ENCODE data around the gene TAPBPL.

Gene TAPBPL

DNA sequence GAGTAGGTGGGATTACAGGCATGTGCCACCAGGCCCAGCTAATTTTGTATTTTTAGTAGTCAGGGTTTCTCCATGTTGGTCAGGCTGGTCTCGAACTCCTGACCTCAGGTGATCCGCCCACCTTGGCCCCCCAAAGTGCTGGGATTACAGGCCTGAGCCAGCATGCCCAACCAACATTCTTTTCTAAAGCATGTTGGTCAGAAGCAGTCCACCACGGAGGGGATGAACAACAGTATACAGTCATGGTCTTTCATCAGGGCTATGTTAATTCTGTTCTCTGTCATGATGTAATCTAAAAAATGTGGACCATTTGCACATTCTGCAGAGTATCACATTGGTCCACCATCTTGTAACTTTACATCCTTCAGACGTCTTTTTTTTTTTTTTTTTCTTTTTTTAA lies 37.6 kb downstream of the TAPBPL start:
- TF ChIP-seq SIN3A (IDR thresholded peaks at IDR 0.05; ENCODE audit: borderline replicate concordance, insufficient read depth, low read length) (no peak), POLR2AphosphoS5 (IDR thresholded peaks at IDR 0.05; ENCODE audit: low read depth, low read length) (no peak), TAF1 (IDR thresholded peaks at IDR 0.05; ENCODE audit: borderline replicate concordance, insufficient read depth, low read length) (no peak), FOXP2 (optimal IDR thresholded peaks at IDR 0.05; ENCODE audit: borderline replicate concordance, extremely low read depth, extremely low read length, insufficient read depth) (no peak)
- TF ChIP-seq, protein P1, sequence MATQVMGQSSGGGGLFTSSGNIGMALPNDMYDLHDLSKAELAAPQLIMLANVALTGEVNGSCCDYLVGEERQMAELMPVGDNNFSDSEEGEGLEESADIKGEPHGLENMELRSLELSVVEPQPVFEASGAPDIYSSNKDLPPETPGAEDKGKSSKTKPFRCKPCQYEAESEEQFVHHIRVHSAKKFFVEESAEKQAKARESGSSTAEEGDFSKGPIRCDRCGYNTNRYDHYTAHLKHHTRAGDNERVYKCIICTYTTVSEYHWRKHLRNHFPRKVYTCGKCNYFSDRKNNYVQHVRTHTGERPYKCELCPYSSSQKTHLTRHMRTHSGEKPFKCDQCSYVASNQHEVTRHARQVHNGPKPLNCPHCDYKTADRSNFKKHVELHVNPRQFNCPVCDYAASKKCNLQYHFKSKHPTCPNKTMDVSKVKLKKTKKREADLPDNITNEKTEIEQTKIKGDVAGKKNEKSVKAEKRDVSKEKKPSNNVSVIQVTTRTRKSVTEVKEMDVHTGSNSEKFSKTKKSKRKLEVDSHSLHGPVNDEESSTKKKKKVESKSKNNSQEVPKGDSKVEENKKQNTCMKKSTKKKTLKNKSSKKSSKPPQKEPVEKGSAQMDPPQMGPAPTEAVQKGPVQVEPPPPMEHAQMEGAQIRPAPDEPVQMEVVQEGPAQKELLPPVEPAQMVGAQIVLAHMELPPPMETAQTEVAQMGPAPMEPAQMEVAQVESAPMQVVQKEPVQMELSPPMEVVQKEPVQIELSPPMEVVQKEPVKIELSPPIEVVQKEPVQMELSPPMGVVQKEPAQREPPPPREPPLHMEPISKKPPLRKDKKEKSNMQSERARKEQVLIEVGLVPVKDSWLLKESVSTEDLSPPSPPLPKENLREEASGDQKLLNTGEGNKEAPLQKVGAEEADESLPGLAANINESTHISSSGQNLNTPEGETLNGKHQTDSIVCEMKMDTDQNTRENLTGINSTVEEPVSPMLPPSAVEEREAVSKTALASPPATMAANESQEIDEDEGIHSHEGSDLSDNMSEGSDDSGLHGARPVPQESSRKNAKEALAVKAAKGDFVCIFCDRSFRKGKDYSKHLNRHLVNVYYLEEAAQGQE (IDR thresholded peaks at IDR 0.05; ENCODE audit: insufficient read depth in 1 of 2, low read depth in 2 of 2, low read length in 2 of 2), result no peak

DNA sequence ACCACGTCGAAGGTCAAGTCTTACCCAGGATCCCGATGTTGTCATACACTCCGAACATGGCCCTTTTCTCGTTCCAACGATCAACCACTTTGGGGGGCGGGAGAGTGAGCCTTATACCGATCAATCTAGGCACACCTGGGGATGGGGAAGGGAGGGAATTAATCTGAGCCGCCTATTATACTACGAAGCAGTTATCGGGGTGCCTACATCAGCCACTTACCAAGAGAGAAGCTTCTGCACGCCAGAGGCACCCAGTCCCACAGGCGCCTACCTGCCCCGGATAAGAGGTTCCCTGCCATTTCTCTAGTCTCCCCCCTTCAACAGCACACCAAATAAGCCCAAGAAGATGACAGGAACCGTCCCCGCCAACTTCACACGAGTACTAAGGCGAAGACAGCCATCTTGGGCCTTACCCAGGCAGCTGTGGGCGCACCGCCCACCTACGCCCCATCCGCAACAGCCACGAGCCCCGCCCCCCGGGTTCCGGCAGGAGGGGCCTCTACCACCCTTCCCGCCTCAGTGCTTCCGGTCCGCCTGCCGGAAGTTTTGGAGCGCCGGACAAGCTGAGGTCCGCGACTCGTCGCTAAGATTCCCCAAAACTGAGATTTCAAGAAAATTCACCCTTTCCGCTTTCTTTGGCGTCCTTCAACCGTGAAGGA lies 41.1 kb downstream of the TAPBPL start, which contains the start of gene MRPL51:
Gene MRPL51, minus strand, starts transcription at position 425 of the 659 bp plus-strand sequence. Its CDS starts 126 bp downstream, at position 299.
- TF ChIP-seq SIN3A (IDR thresholded peaks at IDR 0.05; ENCODE audit: borderline replicate concordance, insufficient read depth, low read length) (no peak), FOXP2 (optimal IDR thresholded peaks at IDR 0.05; ENCODE audit: borderline replicate concordance, extremely low read depth, extremely low read length, insufficient read depth) (peak; percentile 77), POLR2AphosphoS5 (IDR thresholded peaks at IDR 0.05; ENCODE audit: low read depth, low read length) (peak; percentile 68; the same call in 1 of the 2 replicates), TAF1 (IDR thresholded peaks at IDR 0.05; ENCODE audit: borderline replicate concordance, insufficient read depth, low read length) (peak; percentile 30)
- TF ChIP-seq, protein P1 (IDR thresholded peaks at IDR 0.05; ENCODE audit: insufficient read depth in 1 of 2, low read depth in 2 of 2, low read length in 2 of 2), result 0 out of 4 replicates have a peak, but pooled peaks of 1 of the 2 experiments have one; percentile 37

DNA sequence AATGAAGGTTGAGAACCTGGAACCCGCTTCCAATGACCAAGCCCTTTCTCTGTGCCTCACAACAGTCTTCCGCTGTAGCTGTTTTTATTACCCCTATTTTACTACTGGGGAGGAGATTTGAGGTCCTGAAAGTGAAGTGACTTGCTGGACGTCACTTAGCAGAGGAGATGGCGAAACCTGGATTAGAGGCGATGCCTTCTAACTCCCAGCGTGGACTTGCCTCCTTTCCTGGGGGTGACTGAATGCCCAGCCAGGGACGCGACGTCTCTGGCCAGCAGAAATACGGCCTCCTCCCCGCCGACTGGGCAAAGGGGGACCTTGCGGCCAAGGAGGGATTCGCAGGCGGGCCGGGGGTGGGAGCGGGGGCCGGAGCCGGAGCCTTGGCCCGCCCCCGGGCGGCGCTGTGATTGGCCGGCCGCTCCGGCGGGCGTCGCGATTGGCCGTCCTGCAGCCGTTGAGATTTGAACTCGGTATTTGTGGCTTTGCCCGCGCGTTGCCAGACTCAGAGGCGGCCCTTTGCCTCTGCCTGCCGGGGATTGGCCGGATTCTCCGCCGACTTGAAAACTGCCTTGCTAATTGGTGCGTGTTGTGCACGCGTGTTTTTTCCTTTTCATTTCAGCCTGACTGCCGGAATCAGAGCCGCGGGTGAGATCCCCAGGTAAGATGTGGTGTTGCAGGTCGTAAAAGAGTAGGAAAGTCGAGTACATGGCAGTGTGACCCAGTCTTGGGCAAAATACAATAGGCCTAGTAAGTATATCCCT lies 41.8 kb downstream of the TAPBPL start, which contains the start of gene NCAPD2:
Gene NCAPD2, plus strand, starts transcription at position 606 of the 761 bp plus-strand sequence. CDS start 997 bp downstream, outside the sequence.
- TF ChIP-seq, protein P1 (IDR thresholded peaks at IDR 0.05; ENCODE audit: insufficient read depth in 1 of 2, low read depth in 2 of 2, low read length in 2 of 2), result no peak
- TF ChIP-seq SIN3A (IDR thresholded peaks at IDR 0.05; ENCODE audit: borderline replicate concordance, insufficient read depth, low read length), result peak; percentile 92; the same call in 1 of the 2 replicates
- TF ChIP-seq FOXP2 (optimal IDR thresholded peaks at IDR 0.05; ENCODE audit: borderline replicate concordance, extremely low read depth, extremely low read length, insufficient read depth), result no peak
- TF ChIP-seq POLR2AphosphoS5 (IDR thresholded peaks at IDR 0.05; ENCODE audit: low read depth, low read length), result peak; percentile 75
- 0 out of 2 replicates have a peak, but pooled peaks have one; percentile 7 for TF ChIP-seq TAF1 (IDR thresholded peaks at IDR 0.05; ENCODE audit: borderline replicate concordance, insufficient read depth, low read length)

DNA sequence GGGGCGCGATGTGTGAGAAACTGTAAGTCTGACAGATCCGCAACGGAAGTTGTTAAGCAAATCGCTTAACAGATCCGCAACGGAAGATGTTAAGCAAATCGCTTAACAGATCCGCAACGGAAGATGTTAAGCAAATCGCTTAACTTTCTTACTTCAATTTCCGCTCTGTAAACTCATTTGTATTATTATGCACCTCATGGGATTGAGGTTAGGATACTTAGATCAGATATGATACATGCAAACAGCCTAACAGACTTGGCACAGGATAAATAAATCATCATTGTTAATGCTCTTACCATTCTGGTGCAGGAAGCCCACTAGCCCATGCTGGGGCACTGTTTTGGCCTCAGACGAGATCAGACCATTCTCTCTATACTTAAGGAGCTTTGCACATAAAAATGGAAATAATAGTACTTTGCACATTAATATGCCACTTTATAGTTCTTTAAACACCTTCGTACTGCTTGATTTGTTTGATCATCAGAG lies 42.5 kb downstream of the TAPBPL start:
- TF ChIP-seq FOXP2 (optimal IDR thresholded peaks at IDR 0.05; ENCODE audit: borderline replicate concordance, extremely low read depth, extremely low read length, insufficient read depth), result no peak
- peak; percentile 2; the same call in 1 of the 2 replicates for TF ChIP-seq SIN3A (IDR thresholded peaks at IDR 0.05; ENCODE audit: borderline replicate concordance, insufficient read depth, low read length)
- TF ChIP-seq, protein P1 (IDR thresholded peaks at IDR 0.05; ENCODE audit: insufficient read depth in 1 of 2, low read depth in 2 of 2, low read length in 2 of 2), result no peak
- 0 out of 2 replicates have a peak, but pooled peaks have one; percentile 36 for TF ChIP-seq TAF1 (IDR thresholded peaks at IDR 0.05; ENCODE audit: borderline replicate concordance, insufficient read depth, low read length)
- TF ChIP-seq POLR2AphosphoS5 (IDR thresholded peaks at IDR 0.05; ENCODE audit: low read depth, low read length), result no peak
